DOHH2 (cell line): ENCODE results near the gene INSC.

Experiments
- CTCF ChIP-seq: fragments of 200-600 bp; sonication (generic); IDR thresholded peaks from one replicate; pipeline ENCODE4 v1.5.1; 2014; ENCODE audit warnings: antibody characterized with exemption, mild to moderate bottlenecking, low read depth, low read length; ENCODE audit not compliant: poor library complexity, severe bottlenecking
- EZH2phosphoT487 ChIP-seq: fragments of 200-600 bp; sonication (generic); IDR thresholded peaks from 2 replicates; pipeline ENCODE4 v1.6.1; 2017; ENCODE audit warnings: borderline replicate concordance, mild to moderate bottlenecking, antibody characterized with exemption, low read length, moderate library complexity, mixed read lengths

- TF ChIP-seq CTCF, result no peak
- no peak for TF ChIP-seq EZH2phosphoT487
Measured at GRCh38 chr11:15295695-15296094, 181.0 kb downstream of the INSC start.
